DMS79 treated with DMSO at 0.1 percent for 48 hours (cell line): ENCODE data around the gene NFIL3.

ENCODE experiments used
- DNase-seq: peaks from one replicate; lab custom pipeline; 2025; lab: John Stamatoyannopoulos, UW

The NFIL3 gene

DNA sequence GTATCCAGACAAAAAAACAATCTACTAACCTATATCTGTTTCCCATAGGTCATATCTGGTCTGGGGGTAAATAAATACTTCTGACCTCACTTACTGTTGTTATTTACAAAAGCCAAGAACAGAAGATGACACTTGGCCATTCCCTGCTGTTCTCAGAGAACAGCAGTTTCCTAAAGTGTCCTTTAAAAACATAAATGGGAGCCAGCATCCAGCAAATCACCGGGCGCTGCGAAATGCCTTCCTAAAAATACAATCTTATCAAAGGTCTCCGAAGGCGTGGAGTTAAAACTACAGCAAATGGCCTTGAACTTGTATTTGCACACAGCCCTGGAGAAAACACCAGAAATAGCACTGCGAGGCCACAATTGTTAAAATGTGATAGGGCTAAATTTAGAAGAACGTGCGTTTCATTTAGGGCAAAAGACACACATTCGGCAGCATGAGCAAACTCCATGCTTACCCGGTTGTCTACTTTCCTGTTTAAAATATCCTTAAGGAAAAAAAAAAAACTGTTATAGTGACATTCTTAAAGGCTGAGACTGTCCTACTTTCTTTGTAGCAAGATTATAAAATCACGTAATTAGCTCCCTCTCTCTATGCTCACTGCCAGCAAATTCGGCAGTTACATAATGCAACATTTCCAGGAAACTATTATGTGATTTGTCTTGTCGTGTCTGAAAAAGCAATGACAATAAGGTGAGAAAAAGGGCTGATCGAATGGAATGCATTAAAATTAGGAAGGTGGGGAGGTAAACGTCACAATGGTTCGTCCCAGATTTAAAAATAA lies 1.5 kb downstream of the NFIL3 start:
- no peak for DNase-seq

DNA sequence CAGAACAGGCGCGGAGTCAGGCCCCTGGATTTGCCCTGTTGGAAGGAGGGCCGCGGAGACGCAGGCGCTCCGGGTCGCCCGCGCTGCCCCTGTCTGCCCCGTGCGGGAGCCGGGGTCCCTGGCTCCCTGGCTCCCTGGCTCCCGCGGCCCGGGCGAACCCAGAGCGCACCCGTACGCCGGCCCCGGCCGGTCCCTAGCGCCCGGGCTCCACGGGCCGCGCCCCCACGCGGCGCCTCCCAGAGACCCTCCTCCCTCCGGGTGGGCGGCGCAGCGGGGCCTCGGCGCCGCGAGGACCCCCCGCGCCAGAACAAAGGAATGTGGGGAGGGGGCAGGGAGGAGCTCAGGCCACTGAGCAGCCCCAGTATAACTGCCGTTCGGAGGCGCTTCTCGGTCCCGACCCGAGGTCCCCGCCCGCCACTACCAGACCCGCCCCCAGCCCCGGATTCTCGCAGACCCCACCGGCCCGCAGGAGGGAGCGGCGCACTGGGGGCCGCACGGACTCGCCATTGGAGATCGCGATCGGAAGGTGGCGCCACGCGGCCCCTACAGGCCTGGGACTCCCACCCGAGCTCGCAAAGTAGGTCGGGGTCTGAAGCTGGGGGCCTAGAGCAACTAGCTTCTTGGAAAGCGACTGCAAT lies 2.4 kb downstream of the NFIL3 start:
- DNase-seq = no peak

DNA sequence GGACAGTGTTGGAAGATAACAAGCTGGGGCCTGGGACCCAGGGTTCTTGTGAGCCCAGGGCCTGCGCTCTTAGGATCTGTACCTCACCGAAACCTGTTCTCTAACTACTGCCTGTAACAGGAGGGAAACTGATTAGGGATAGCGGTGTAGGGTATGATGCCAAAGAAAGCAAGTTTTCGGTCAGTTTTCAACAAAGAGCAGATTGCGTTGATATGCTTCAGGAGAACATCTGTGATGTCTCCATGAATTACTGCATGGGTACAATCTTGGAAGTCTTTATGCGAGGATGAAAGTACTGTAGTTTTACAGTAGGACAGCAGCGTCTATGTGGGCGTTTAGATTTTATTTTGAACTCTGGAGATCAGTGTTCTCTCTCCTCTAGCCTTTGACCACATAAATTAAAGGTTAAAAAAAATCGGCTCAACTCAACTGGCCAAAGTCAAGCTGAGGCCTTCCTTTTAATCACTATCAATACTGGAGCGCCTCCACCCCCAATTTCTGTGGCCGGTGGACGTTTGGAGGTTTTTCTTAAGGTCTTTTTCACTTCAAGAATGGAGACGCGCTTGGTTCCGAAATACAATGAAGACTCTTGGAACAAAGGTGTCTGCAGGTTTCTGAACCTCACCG lies 3.0 kb downstream of the NFIL3 start:
- no peak for DNase-seq

- DNase-seq = no peak
Measured at GRCh38 chr9:91419222-91420191, 4.1 kb downstream of the NFIL3 start.

DNA sequence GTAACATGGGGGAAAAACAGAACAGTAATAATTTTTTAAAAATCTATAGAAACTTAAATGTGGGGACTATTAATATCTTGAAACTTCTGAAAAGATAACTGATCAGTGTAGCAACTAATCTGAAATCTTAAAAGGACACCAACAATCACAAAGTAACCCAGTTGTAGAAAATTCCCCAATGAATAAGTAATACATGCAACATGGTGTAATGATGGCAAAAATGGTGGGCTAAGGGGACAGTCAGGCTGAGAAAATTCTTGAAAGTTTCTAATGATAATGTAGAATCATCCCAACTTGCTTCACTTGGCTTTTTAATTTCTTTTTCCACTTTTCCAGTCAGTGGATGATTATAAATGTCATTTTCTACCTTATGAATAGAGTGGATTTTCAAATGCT lies 5.4 kb downstream of the NFIL3 start:
- DNase-seq = no peak

DNA sequence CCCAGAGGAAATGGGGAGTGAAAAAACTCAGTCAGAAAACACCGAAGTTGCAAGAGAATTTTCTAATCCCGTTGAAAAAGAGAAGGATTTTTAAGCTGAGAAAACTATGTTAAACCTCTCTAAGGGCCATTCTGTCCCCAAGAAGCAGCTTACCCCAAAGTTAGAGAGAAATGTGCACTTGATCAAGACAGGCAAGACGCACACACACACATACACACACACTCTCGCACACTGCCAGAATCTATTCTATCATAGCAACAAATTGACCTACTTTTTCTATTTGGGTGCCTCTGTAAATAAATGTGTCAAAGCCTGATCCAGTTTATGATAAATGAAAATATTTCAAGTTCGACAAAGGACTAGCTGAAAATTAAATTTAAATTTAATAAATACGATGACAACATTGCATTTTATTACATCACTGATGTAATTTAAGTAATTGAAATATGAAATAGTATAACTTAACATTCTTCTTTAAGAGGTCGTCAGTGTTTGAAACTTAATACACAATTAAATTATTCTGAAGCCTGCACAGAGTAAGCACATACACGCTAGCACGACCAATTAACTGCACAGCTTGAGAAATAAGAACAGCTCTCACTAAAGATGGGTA lies 5.9 kb downstream of the NFIL3 start:
- DNase-seq = no peak

- DNase-seq = no peak
Measured at GRCh38 chr9:91416096-91416712, 7.4 kb downstream of the NFIL3 start.

DNA sequence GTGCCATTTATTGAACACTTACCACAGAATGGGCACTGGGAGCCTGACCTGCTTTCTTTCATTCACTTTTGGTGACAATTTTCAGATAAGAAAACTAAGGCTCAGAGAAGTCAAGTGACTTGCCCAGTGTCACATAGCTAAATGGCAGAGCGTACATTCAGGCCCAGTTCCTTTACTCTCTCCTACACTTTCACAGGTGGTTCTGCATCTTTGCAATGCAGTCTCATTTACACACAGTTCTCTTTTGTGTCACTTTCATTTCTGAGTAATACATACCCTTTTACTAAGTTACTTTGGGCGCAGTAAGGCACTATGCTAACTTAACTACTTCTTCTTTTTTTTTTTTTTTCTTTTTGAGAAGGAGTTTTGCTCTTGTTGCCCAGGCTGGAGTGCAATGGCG lies 8.3 kb downstream of the NFIL3 start:
- DNase-seq = no peak

- DNase-seq = no peak
Measured at GRCh38 chr9:91412941-91413340, 10.7 kb downstream of the NFIL3 start.

GRCh38 chr9:91411096-91411771 lies 12.4 kb downstream of the NFIL3 start:
- no peak for DNase-seq

DNA sequence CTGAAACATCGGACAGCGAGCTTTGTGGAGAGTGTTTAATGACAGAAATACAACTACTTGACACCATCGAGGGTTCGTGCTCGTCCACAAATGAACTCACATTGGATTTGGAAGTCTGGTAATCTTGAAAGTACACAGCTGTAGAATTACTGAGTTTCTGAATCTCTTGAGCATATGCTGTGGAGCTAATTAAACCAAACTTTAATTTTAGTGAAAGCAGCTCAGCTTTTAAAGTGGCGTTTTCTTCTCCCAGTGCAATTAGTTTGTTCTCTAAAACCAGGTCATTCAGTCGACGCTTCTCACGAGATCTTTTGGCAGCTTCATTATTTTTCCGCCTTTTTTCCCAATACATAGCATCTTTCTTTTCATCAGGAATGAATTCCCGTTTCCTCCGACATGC lies 13.5 kb downstream of the NFIL3 start:
- DNase-seq = no peak

- DNase-seq = no peak
Measured at GRCh38 chr9:91408475-91408874, 15.2 kb downstream of the NFIL3 start.

GRCh38 chr9:91407580-91408318 lies 15.9 kb downstream of the NFIL3 start:
- no peak for DNase-seq

DNA sequence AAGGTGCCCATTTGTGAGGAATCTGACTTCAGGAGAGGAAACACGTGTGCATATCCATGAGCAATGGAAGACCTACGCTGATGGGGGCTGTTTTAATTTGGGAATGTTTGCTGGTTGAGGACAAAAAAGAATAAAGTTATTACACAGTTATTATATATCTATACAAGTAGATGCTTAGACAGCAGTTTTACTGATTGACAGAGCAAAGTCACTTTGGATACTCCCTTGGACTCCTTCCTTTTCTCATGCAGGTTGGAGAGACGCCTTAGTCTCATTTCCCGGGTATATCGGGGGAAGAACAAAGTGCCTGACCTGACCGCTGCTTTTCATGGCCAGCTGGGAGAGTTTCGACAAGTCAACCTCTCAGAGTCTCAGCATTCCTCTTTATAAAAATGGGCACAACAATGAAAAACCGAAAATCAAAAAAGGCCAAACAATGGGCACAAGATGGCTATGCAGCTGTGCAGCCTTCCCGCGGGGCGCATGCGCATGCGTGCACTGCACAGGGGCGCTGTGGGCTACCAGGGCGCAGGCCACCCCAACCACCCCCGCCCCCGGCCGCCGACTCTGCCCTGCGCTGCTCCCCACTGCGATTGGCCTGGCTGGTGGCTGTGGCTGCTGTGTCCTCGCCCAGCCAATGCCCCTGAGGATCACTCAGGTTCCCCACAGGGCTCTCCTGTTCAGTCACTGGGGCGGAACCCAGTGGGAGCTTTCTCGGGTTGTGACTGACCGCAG lies 18.1 kb downstream of the NFIL3 start:
- DNase-seq = no peak

DNA sequence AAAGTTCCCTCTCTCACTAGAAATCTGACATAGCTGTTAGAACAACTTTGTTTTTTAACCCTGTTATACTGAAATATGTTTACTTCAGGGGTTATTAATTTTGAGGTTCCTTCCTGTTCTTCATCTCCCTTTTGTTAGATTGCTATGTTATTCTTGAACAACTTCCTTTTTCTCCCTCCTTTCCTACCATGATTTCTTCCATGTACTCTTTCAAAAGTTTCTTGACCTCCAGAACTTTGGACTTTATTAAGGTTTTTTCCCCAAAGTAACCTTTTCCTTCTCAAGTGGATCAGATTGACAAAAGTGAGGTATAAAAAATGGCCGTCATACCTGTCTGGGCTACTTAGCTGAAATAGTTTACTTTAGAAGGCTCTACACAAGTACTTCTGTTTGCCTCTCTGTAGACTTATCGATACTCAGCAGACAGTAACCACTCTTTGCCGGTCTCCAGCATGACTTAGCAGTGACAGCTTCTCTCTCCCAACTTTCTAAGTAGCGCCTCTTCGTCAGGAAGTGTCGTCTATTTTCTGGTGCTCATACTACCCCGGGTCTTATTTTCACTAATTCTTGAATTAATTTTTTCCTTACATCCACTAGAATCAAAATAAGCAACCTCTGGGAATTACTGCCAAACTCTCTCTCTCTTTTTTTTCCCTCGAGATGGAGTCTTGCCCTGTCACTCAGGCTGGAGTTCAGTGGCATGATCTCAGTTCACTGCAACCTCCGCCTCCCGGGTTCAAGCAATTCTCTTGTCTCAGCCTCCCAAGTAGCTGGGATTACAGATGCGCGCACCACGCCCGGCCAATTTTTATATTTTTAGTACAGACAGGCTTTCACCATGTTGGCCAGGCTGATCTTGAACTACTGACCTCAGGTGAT lies 19.7 kb downstream of the NFIL3 start:
- no peak for DNase-seq

DNA sequence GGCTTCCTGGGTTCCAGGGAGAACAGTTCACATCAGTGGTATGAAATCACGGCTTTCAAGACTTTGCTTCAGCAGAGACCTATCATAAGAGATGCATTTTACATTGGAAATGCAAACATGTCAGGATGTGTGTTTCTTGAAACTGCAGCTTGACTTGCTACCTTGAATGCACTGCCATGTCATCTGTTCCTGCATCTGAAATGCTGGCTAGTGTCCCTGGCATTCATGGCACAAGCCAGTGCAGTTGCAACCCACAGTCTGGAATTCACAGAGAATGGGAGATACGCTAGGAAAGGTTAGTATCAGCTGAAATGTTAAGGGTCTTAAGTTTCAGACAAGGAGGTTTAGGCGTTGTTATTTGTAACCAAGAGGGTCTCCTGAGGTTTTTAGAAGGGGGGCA lies 24.7 kb downstream of the NFIL3 start:
- no peak for DNase-seq

- no peak for DNase-seq
Measured at GRCh38 chr9:91395553-91396471, 27.8 kb downstream of the NFIL3 start.
